Panc1 (cell line): Measurements from ENCODE around the gene IL17REL.

ENCODE experiments used
- TF ChIP-seq, protein P1 (sequence below): fragments of 450-650 bp; IDR thresholded peaks from 2 replicates; pipeline ENCODE4 v1.5.1; 2017; ENCODE audit warnings: mild to moderate bottlenecking
- TF ChIP-seq, protein P2 (sequence below), 2 experiments: IDR thresholded peaks; 2 replicates each; pipeline ENCODE4 v1.6.1; 2011 to 2012; ENCODE audit warnings: low read depth in 2 of 2, control low read depth in 1 of 2, low read length in 1 of 2, mild to moderate bottlenecking in 1 of 2, moderate library complexity in 1 of 2; ENCODE audit not compliant: insufficient read depth in 1 of 2

DNA sequence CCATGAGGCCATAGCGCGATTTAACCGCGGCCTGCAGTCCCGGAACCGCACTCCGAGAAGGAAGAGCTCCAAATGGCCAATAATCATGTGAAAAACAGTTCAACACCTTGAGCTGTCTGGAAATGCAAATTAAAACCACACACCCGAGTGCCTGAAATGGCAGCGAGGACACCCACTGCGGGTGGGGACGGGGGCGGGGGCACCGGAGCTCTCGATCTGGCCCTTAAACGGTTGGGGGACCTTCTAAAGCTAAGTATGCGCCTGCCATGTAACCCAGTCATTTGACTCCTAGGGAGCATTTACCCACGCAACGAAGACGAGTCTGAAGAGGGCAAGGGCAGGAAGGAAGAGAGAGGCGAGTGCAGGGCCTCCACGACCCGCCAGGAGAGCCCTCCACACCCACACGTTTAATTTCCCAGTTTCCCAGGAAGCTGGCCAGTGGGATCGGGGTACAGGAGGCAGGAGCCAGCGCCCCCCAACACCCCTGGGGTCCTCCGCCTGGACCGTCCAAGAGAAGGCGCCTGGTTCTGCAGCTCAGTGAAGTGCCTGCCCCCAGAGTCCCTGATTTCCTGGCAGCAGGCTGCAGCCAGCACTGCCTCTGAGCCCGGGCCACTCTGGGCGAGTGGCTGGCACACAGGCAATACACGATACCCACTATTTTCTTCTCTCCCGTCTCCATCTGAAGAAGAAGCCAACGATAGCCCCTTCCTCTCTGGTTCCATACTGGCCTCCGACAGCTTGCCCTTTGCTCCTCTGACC, 43.8 kb upstream of the IL17REL start:
- TF ChIP-seq, protein P1, sequence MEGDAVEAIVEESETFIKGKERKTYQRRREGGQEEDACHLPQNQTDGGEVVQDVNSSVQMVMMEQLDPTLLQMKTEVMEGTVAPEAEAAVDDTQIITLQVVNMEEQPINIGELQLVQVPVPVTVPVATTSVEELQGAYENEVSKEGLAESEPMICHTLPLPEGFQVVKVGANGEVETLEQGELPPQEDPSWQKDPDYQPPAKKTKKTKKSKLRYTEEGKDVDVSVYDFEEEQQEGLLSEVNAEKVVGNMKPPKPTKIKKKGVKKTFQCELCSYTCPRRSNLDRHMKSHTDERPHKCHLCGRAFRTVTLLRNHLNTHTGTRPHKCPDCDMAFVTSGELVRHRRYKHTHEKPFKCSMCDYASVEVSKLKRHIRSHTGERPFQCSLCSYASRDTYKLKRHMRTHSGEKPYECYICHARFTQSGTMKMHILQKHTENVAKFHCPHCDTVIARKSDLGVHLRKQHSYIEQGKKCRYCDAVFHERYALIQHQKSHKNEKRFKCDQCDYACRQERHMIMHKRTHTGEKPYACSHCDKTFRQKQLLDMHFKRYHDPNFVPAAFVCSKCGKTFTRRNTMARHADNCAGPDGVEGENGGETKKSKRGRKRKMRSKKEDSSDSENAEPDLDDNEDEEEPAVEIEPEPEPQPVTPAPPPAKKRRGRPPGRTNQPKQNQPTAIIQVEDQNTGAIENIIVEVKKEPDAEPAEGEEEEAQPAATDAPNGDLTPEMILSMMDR = no peak
- TF ChIP-seq, protein P2, sequence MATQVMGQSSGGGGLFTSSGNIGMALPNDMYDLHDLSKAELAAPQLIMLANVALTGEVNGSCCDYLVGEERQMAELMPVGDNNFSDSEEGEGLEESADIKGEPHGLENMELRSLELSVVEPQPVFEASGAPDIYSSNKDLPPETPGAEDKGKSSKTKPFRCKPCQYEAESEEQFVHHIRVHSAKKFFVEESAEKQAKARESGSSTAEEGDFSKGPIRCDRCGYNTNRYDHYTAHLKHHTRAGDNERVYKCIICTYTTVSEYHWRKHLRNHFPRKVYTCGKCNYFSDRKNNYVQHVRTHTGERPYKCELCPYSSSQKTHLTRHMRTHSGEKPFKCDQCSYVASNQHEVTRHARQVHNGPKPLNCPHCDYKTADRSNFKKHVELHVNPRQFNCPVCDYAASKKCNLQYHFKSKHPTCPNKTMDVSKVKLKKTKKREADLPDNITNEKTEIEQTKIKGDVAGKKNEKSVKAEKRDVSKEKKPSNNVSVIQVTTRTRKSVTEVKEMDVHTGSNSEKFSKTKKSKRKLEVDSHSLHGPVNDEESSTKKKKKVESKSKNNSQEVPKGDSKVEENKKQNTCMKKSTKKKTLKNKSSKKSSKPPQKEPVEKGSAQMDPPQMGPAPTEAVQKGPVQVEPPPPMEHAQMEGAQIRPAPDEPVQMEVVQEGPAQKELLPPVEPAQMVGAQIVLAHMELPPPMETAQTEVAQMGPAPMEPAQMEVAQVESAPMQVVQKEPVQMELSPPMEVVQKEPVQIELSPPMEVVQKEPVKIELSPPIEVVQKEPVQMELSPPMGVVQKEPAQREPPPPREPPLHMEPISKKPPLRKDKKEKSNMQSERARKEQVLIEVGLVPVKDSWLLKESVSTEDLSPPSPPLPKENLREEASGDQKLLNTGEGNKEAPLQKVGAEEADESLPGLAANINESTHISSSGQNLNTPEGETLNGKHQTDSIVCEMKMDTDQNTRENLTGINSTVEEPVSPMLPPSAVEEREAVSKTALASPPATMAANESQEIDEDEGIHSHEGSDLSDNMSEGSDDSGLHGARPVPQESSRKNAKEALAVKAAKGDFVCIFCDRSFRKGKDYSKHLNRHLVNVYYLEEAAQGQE (IDR thresholded peaks at IDR 0.05; ENCODE audit: insufficient read depth in 1 of 2, low read depth in 2 of 2, low read length in 1 of 2) = no peak
